GM19023 (cell line): ENCODE data around the gene RAB1A.
"Not testable (repeated sequence)": the region's sequence is repeated elsewhere in the genome, so short reads cannot be mapped to it uniquely, and the experiment has no call there.

Experiments used
- ATAC-seq: cut with Tn5 transposase; IDR thresholded peaks from one replicate; pipeline ENCODE4 v1.9.1; 2021; ENCODE audit warnings: mild to moderate bottlenecking, moderate library complexity; ENCODE audit not compliant: unreplicated experiment

Gene RAB1A

GRCh38 chr2:65137197-65137775, 7.4 kb upstream of the RAB1A start:
- no peak for ATAC-seq

- ATAC-seq: no peak
These were observed 6.3 kb upstream of the RAB1A start for GRCh38 chr2:65136253-65136652.

GRCh38 chr2:65134158-65134557, 4.3 kb upstream of the RAB1A start:
- no peak for ATAC-seq

GRCh38 chr2:65133626-65134025, 3.7 kb upstream of the RAB1A start:
- no peak for ATAC-seq

- not testable (repeated sequence) for ATAC-seq
These were observed 3.0 kb upstream of the RAB1A start for GRCh38 chr2:65132930-65133329.

GRCh38 chr2:65130664-65131175, 814 bp upstream of the RAB1A start:
- ATAC-seq: peak; percentile 38

- no peak for ATAC-seq
These were observed 550 bp downstream of the RAB1A start for GRCh38 chr2:65129286-65129825.

GRCh38 chr2:65128297-65129190, 1.4 kb downstream of the RAB1A start:
- no peak for ATAC-seq

- not testable (repeated sequence) for ATAC-seq
These were observed 4.4 kb downstream of the RAB1A start for GRCh38 chr2:65125457-65125856.

- no peak for ATAC-seq
These were observed 7.6 kb downstream of the RAB1A start for GRCh38 chr2:65122313-65122712.

- no peak for ATAC-seq
These were observed 8.8 kb downstream of the RAB1A start for GRCh38 chr2:65120990-65121693.

GRCh38 chr2:65116645-65117044, 13.3 kb downstream of the RAB1A start:
- no peak for ATAC-seq

- ATAC-seq: no peak
These were observed 15.0 kb downstream of the RAB1A start for GRCh38 chr2:65114921-65115320.

GRCh38 chr2:65113816-65114215, 16.1 kb downstream of the RAB1A start:
- ATAC-seq: no peak

- ATAC-seq: no peak
These were observed 16.7 kb downstream of the RAB1A start for GRCh38 chr2:65113229-65113628.

GRCh38 chr2:65112633-65113032, 17.3 kb downstream of the RAB1A start:
- no peak for ATAC-seq

GRCh38 chr2:65108780-65109179, 21.1 kb downstream of the RAB1A start:
- no peak for ATAC-seq

GRCh38 chr2:65107530-65107929, 22.4 kb downstream of the RAB1A start:
- no peak for ATAC-seq

- no peak for ATAC-seq
These were observed 26.7 kb downstream of the RAB1A start for GRCh38 chr2:65103013-65103715.

- no peak for ATAC-seq
These were observed 28.8 kb downstream of the RAB1A start for GRCh38 chr2:65101071-65101470.

- no peak for ATAC-seq
These were observed 31.2 kb downstream of the RAB1A start for GRCh38 chr2:65098741-65099140.
